OCI-LY7 (cell line): ENCODE results near the gene MSRB2. TPM values are rescaled to one million over a fixed set of nuclear protein-coding genes. Genes with fewer than 3 reads are reported as not detected.

Experiments
- BruUV-seq: library from RNA; stranded (reverse); fragments of 400-500 nt; replicated peaks from 2 replicates; lab custom pipeline; 2021; lab: Mats Ljungman, UMichigan
- CTCF ChIA-PET: fragments of 300-600 bp; sonication (Branson Sonifier 250); formaldehyde crosslinking; loops from one replicate; lab custom pipeline; 2022; ENCODE audit warnings: antibody characterized with exemption; ENCODE audit not compliant: unreplicated experiment; lab: Charles Lee
- POLR2A ChIA-PET: fragments of 300-600 bp; sonication (Branson Sonifier 250); formaldehyde crosslinking; loops from one replicate; lab custom pipeline; 2022; ENCODE audit warnings: antibody characterized with exemption; lab: Charles Lee
- DNase-seq: peaks from one replicate; pipeline ENCODE4 v3.0.0-alpha.2; 2015; ENCODE audit warnings: low spot score
- H2AFZ ChIP-seq: fragments of 200-600 bp; sonication (generic), shearing (Covaris generic); 2 replicates; pipeline ENCODE4 v1.6.1; 2014; ENCODE audit warnings: mild to moderate bottlenecking, antibody characterized with exemption, low read length, moderate library complexity
- H3K27ac ChIP-seq: fragments of 200-600 bp; sonication (generic); 2 replicates; pipeline ENCODE4 v1.5.1; 2014; ENCODE audit warnings: mixed run types, low read depth, mild to moderate bottlenecking, moderate library complexity, low read length, inconsistent platforms; ENCODE audit not compliant: poor library complexity, severe bottlenecking
- H3K36me3 ChIP-seq: fragments of 200-600 bp; sonication (generic); 2 replicates; pipeline ENCODE4 v1.6.1; 2014; ENCODE audit warnings: mild to moderate bottlenecking, antibody characterized with exemption, low read length, moderate library complexity, mixed read lengths; ENCODE audit not compliant: insufficient read depth
- H3K4me1 ChIP-seq: fragments of 200-600 bp; sonication (generic); 2 replicates; pipeline ENCODE4 v1.5.1; 2014; ENCODE audit warnings: mild to moderate bottlenecking, low read length; ENCODE audit not compliant: insufficient read depth, poor library complexity, severe bottlenecking
- H3K4me2 ChIP-seq: fragments of 200-600 bp; sonication (generic); 2 replicates; pipeline ENCODE4 v1.6.1; 2014; ENCODE audit warnings: mild to moderate bottlenecking, low read length
- H3K4me3 ChIP-seq: fragments of 200-600 bp; sonication (generic); 2 replicates; pipeline ENCODE4 v1.5.1; 2014; ENCODE audit warnings: mild to moderate bottlenecking, low read depth, low read length; ENCODE audit not compliant: poor library complexity, severe bottlenecking
- H3K79me2 ChIP-seq: fragments of 200-600 bp; sonication (generic); 2 replicates; pipeline ENCODE4 v1.6.1; 2016; ENCODE audit warnings: low read depth, mild to moderate bottlenecking, low read length, moderate library complexity, mixed read lengths; ENCODE audit not compliant: insufficient read depth
- H3K9me2 ChIP-seq: fragments of 200-600 bp; sonication (generic); 2 replicates; pipeline ENCODE4 v1.6.1; 2016; ENCODE audit warnings: mild to moderate bottlenecking, low read length, mixed read lengths; ENCODE audit not compliant: insufficient read depth
- H3K9me3 ChIP-seq: fragments of 200-600 bp; sonication (generic); 2 replicates; pipeline ENCODE4 v1.6.1; 2014; ENCODE audit warnings: mild to moderate bottlenecking, mixed run types, low read length, mixed read lengths
- H4K20me1 ChIP-seq: fragments of 200-600 bp; sonication (generic); 2 replicates; pipeline ENCODE4 v1.6.1; 2014; ENCODE audit warnings: mild to moderate bottlenecking, antibody characterized with exemption, low read length, moderate library complexity, mixed read lengths; ENCODE audit not compliant: insufficient read depth
- EZH2phosphoT487 ChIP-seq: fragments of 200-600 bp; sonication (generic); IDR thresholded peaks from 2 replicates; pipeline ENCODE4 v1.6.1; 2018; ENCODE audit warnings: low read depth, borderline replicate concordance, mild to moderate bottlenecking, mixed run types, antibody characterized with exemption, low read length, moderate library complexity, mixed read lengths
- intact Hi-C: fragments of 100-400 bp; cut with micrococcal nuclease; formaldehyde crosslinking; loops from one replicate; pipeline ENCODE4 v1.10.0; 2022; ENCODE audit not compliant: unreplicated experiment
- small RNA-seq: library from RNA; depleted of rRNA; stranded (forward); fragments of <200 nt; gene quantifications from one replicate; pipeline ENCODE3, GENCODE V24; 2014
- total RNA-seq, 2 experiments: library from RNA; depleted of rRNA in 1 of 2; stranded (reverse); fragments of >200 nt in 1 of 2; shearing (Covaris generic) in 1 of 2; gene quantifications; 2 replicates each; pipeline ENCODE4 v1.2.3, GENCODE V29; 2014 to 2022
- TF ChIP-seq, protein P1 (sequence below): fragments of 200-600 bp; sonication (generic); conservative IDR thresholded peaks from 2 replicates; pipeline ENCODE4 v1.5.1; 2014; ENCODE audit warnings: mild to moderate bottlenecking, antibody characterized with exemption, low read length, moderate library complexity, mixed read lengths

Gene MSRB2
- total RNA-seq, 2 experiments from 2014 or later: 8.1 to 17.6 TPM

GRCh38 chr10:23171232-23171876 lies 76.0 kb downstream of the MSRB2 start:
- no peaks in the 10 kb centered on the region for H3K9me2 ChIP-seq
- ChIA-PET POLR2A (no interaction called here), CTCF (no interaction called here)
- no peaks in the 10 kb centered on the region for H3K36me3 ChIP-seq
- no peak for TF ChIP-seq EZH2phosphoT487
- TF ChIP-seq, protein P1, sequence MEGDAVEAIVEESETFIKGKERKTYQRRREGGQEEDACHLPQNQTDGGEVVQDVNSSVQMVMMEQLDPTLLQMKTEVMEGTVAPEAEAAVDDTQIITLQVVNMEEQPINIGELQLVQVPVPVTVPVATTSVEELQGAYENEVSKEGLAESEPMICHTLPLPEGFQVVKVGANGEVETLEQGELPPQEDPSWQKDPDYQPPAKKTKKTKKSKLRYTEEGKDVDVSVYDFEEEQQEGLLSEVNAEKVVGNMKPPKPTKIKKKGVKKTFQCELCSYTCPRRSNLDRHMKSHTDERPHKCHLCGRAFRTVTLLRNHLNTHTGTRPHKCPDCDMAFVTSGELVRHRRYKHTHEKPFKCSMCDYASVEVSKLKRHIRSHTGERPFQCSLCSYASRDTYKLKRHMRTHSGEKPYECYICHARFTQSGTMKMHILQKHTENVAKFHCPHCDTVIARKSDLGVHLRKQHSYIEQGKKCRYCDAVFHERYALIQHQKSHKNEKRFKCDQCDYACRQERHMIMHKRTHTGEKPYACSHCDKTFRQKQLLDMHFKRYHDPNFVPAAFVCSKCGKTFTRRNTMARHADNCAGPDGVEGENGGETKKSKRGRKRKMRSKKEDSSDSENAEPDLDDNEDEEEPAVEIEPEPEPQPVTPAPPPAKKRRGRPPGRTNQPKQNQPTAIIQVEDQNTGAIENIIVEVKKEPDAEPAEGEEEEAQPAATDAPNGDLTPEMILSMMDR: no peak
- H3K4me2 ChIP-seq: no peak overlapping the region
- BruUV-seq: no TSS peak
- no peaks in the 10 kb centered on the region for H3K79me2 ChIP-seq
- H3K4me1 ChIP-seq: no peaks in the 10 kb centered on the region
- H4K20me1 ChIP-seq: no peaks in the 10 kb centered on the region
- intact Hi-C loops: no loop called here
- H3K27ac ChIP-seq: no peak overlapping the region
- H3K9me3 ChIP-seq: no peaks in the 10 kb centered on the region
- no peak overlapping the region for H2AFZ ChIP-seq
- no peak for DNase-seq
- H3K4me3 ChIP-seq: no peak overlapping the region

Small RNAs within 50 kb of the gene (small RNA-seq; reads per million reads assigned to genes)
- gene RF00561: not detected

Other genes with a start within 250 kb of the MSRB2 start
- gene ARMC3, start 167.5 kb upstream of the MSRB2 start, total RNA-seq (2014; rRNA removed; shearing (Covaris generic)): not detected in 2 replicates
- not detected in 2 replicates for gene ARMC3, start 167.5 kb upstream of the MSRB2 start, total RNA-seq (2022)
- gene PTF1A, start 96.7 kb downstream of the MSRB2 start, total RNA-seq (2014; rRNA removed; shearing (Covaris generic)): not detected in 2 replicates
- not detected in 2 replicates for gene PTF1A, start 96.7 kb downstream of the MSRB2 start, total RNA-seq (2022)
- gene C10orf67, start 249.2 kb downstream of the MSRB2 start, total RNA-seq (2014; rRNA removed; shearing (Covaris generic)): not detected in 2 replicates
- gene C10orf67, start 249.2 kb downstream of the MSRB2 start, total RNA-seq (2022): not detected in 2 replicates